NCI-H2171 (cell line): ENCODE data around the gene KRTAP10-4.
"Not testable (repeated sequence)": the region's sequence is repeated elsewhere in the genome, so short reads cannot be mapped to it uniquely, and the experiment has no call there.

Experiments
- DNase-seq: peaks from one replicate; lab custom pipeline; 2025; lab: John Stamatoyannopoulos, UW

KRTAP10-4 gene

GRCh38 chr21:44573630-44574456, at the start of gene KRTAP10-4:
TSS of gene KRTAP10-4 (plus strand) at chr21:44573729. CDS start at chr21:44573759, 30 bp downstream.
- DNase-seq: not testable (repeated sequence)

- DNase-seq: no peak
These were observed 48.8 kb upstream of the KRTAP10-4 start for GRCh38 chr21:44524414-44525371.

GRCh38 chr21:44525391-44526095, 48.0 kb upstream of the KRTAP10-4 start:
- DNase-seq: no peak

DNA sequence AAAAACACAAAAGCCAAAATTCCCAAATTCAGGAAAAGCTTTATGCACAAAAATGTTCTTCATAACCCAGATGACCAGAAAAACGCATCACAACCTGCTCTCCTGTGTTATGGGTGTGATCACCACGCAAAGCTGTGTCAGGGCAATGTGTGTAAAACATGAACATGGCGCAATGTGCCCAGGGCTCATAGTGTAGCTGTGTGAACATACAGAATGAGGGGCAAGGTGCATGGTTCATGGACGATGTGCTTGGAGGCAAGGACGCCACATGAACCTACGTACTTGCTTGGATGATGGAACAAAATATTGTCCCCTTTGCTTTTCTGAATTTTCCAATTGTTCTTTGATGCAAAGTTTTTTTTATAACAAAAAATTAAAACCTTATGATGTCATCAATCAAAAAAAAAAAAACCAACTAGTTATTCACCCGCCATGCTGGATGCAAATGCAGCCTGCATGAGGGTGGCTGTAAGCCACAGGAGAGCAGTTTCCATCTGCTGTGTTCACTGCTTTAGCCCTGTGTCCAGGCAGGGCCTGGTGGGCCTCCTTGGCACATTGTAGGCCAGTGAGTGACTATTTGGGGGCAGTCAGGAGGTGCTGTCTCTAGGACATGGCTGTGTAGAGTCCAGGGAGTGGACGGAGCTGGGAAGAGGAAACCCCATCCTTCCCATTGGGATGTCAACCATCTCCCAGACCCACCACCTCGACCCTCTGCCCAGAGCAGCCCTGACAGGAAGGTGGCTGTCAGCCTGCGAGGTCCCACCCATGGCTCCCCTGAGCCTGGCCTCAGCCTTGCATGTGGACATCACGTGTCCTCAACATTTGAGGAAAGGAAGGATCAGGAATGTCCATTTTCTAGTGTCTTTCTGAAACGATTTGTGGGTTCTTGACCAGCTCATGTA, 47.2 kb upstream of the KRTAP10-4 start:
- DNase-seq: no peak

DNA sequence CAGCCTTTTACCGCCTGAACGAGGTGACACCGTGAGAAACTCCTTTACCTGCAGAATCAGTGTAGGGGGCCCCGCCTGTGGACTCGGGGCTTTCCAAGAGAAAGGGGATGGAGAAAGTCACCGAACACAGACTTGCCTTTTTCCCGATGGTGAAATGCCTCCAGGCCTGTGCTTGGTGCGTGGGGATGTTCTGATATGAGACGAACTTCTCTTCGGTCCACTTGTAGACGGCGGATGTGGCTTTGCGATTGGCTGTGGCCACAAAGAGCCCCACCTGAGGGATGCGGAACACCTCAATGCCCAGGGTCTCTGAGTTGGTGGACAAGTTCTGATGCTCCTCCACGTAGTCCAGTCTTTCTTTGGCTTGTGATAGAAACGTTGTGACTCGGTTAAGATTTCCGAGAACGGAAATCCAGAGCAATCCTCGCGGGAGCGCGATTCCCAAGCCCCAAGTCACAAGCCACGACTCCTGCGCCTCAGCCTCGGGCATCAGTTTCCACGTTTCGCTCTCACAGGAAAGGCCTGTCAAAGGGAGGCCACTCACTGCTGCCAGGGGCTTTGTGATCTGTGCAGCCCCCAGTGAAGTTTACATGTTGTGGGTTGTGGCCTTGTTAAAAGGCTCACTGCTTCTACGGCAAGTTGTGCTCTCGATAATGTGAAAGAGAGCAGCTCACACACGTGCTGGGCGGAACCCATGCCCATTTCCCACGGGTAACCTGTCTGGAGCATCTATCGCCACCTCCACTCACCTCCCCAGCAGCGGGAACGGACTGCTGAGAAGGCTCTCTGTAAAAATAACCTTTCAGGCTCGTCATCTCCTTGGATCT, 46.2 kb upstream of the KRTAP10-4 start:
- DNase-seq: no peak

GRCh38 chr21:44527983-44528633, 45.4 kb upstream of the KRTAP10-4 start:
- no peak for DNase-seq

- DNase-seq: no peak
These were observed 44.9 kb upstream of the KRTAP10-4 start for GRCh38 chr21:44528634-44528995.

GRCh38 chr21:44529011-44529421, 44.5 kb upstream of the KRTAP10-4 start:
- DNase-seq: no peak

DNA sequence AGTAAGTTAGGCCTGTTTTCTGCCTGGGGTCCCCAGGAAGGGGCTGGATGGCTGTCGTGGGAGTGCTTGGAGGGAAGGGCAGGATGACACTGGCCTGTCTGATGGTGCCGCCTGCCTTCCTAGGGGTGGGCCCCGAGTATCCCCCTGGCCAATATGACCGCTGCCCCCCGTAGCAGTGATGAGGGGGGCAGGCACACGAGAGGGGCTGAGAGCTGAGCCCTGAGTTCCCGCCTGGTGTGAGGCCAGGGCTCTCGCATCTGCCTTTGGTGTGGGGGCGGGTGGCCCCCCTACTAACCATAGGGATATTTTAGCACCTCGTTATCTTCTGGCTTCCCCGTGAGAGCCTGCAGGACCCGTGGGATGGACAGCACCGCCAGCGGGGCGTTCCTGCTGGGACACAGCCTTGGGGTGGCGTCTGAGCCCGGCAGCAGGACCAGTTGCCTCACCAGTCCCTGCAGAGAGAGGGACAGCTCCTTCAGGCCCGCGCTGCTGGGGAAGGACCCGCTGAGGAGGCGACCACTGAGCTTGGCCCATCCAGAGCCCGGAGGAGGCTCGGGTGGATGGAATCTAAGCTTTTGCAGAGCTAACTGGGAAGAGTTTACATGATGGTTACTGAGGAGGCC, 43.9 kb upstream of the KRTAP10-4 start:
- DNase-seq: no peak

GRCh38 chr21:44530221-44530902, 43.2 kb upstream of the KRTAP10-4 start:
- DNase-seq: no peak

- no peak for DNase-seq
These were observed 42.5 kb upstream of the KRTAP10-4 start for GRCh38 chr21:44530903-44531605.

DNA sequence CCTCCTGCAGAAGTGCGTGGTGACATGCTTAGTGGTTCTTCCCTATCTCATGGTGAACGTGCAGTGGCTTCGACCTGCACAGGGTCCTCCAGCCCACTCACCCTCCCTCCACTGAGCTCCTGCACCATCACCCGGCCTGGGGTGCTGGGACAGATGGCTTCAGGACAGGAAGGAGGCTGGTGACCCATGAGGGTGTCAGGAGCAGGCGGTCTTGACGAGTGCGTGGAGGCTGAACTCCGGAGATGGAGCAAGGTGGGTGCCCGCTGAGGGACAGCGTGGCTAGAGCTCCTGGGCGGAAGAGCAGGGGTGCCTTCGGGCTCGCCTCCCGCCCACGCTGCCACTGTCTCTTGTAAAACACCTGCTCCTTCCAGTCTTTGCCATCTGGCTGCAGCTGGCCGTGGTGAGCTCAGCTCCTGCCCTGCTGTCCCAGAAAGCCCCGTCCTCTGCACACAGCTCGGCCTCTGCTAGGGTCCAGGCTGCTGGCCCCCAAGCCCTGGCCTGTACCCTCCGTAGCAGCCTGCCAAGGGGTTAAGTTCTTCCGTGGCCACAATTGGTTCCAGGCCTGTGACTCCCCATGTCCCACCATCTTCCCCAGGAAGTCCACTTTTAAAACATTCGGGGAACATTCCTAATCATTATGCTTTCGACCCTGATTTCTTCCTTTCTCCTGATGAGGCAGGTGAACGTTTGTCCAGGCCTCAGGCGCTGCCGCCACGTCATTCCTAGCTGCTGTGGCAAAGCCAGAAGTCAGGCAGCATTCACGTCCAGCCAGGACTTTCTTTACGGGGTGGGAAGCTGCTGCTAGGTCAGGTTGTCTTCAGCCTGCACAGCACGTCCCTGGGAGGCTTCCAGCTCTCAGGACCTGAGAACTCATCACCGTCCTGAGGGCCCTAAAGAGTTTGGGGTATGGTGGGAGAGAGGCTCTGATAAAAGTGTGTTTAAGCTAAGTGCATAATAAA, 41.6 kb upstream of the KRTAP10-4 start:
- DNase-seq: no peak

GRCh38 chr21:44532712-44533111, 40.8 kb upstream of the KRTAP10-4 start:
- DNase-seq: no peak

DNA sequence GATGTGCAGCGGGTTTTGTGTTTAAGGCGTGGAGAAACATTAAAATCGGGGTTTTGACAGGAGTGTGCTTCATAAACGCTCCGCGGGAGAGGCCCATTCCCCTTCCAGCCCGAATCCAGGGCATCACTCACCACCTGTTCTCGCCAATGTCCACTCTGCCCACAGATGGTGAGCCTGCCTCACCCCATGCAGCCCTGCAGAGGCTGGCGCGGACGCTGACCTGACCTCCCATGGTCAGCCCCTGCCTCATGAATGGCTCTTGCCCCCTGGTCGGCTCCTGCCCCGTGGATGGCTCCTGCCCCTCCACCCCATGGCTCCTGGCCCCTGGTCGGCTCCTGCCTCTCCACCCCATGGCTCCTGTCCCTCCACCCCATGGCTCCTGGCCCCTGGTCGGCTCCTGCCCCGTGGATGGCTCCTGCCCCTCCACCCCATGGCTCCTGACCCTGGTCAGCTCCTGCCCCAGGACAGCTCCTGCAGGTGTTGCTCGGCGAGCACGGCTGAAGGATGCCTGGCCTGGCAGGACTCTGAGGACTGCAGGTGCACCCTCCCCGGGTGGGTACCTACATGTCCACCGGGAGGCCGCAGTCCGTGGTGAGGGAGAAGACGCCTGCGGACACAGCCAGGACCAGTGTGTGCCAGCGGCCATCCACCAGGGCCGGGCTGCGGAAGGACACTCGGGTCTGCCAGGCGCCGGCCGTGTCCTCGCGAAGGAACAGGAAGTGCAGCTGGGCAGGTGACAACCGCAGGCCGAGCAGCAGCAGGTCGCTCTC, 40.2 kb upstream of the KRTAP10-4 start:
- no peak for DNase-seq

DNA sequence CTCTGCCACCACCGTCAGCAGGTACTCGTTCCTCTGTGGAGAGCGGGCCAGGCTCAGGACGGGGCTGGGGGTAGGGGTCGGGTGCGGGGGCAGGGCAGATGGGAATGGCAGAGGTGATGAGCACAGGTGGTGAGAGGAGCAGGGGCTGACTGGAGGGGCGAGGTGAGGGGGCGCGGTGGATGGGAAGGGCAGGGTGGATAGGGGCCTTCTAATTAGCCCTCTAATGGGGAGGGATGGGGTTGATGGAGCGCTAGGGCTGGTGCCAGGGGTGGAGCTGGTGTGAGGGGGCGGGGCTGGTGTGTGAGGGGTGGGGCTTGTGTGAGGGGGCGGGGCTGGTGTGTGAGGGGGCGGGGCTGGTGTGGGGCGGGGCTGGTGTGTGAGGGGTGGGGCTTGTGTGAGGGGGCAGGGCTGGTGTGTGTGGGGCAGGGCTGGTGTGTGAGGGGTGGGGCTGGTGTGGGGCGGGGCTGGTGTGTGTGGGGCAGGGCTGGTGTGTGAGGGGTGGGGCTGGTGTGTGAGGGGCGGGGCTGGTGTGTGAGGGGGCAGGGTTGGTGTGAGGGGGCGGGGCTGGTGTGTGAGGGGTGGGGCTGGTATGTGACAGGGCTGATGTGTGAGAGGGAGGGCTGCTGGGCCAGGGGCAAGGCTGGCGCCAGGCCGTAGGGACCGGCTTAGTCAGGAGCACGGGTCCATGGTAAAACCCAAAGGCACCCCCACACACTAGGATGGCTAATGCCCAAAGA, 39.5 kb upstream of the KRTAP10-4 start:
- DNase-seq: no peak
